ENCODE data around the gene RAD21L1.

DNA sequence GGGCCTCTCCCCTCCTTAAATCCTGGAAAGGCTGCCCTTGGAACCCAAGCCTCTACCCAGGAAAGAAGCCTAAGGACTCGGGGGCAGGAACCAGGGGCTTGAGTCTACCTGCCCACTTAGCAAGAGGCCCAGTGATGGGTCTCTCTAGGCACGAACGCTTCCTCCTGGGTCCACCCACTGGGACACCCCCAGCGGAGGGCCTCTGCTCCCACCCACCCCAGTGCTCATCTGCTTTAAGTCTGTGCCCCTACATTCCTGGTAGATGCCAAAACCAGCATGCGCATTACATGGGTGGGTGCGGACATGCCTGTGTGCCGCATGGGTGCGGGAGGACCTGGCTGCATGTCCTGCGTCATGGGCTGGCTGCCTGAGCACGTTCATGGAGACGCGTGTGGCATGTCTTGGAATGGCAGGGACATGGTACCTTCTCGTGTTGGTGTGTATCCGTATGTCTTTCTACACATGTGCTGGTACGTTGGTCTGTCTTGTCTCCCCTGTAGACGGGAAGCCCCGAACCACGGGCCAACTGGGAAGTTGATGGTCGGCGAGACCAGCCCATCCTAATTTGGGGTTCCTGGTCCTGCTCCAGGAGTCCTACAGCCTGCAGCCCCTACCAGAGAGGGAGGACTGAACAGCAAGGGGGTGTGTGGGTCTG is 69.6 kb downstream of the RAD21L1 start:
- TF ChIP-seq POLR2A (IDR thresholded peaks at IDR 0.05), result no peak
- TF ChIP-seq, protein P1, sequence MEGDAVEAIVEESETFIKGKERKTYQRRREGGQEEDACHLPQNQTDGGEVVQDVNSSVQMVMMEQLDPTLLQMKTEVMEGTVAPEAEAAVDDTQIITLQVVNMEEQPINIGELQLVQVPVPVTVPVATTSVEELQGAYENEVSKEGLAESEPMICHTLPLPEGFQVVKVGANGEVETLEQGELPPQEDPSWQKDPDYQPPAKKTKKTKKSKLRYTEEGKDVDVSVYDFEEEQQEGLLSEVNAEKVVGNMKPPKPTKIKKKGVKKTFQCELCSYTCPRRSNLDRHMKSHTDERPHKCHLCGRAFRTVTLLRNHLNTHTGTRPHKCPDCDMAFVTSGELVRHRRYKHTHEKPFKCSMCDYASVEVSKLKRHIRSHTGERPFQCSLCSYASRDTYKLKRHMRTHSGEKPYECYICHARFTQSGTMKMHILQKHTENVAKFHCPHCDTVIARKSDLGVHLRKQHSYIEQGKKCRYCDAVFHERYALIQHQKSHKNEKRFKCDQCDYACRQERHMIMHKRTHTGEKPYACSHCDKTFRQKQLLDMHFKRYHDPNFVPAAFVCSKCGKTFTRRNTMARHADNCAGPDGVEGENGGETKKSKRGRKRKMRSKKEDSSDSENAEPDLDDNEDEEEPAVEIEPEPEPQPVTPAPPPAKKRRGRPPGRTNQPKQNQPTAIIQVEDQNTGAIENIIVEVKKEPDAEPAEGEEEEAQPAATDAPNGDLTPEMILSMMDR (IDR thresholded peaks at IDR 0.05), result no peak

Data from uterus (tissue), 2 donors.